ENCODE measurements around the gene AMPD2.
"Not testable (repeated sequence)": the region's sequence is repeated elsewhere in the genome, so short reads cannot be mapped to it uniquely, and the experiment has no call there.

The AMPD2 gene

GRCh38 chr1:109649491-109649914 is 29.9 kb downstream of the AMPD2 start:
- DNase-seq (ENCODE audit: low read depth in 1 of 2, low spot score in 1 of 2) = no peak

- no peak for DNase-seq (ENCODE audit: low read depth in 1 of 2, low spot score in 1 of 2)
Observed at GRCh38 chr1:109650609-109651008, 31.0 kb downstream of the AMPD2 start.

GRCh38 chr1:109652402-109652801 is 32.8 kb downstream of the AMPD2 start:
- no peak for DNase-seq (ENCODE audit: low read depth in 1 of 2, low spot score in 1 of 2)

- DNase-seq (ENCODE audit: low read depth in 1 of 2, low spot score in 1 of 2) = no peak
Observed at GRCh38 chr1:109653306-109653705, 33.7 kb downstream of the AMPD2 start.

DNA sequence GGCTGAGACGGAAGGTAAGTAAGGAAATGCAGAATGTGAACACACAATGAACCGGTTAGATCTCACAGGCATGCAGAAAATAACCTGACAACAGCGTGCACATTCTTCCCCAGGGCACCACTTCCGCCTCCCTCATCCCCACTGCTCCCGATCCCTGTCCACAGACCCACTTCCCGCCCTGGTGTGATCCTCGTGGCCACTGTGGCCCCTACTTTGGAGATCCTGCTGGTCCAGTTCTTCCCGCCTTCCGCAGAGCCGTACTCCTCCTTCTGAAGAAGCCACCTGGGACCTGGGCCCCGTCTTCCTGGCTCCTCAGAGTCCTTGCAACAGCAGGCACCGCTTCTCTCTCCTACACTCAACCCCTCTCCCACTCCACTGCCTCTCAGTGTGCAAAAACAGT is 34.9 kb downstream of the AMPD2 start:
- DNase-seq (ENCODE audit: low read depth in 1 of 2, low spot score in 1 of 2) = no peak

DNA sequence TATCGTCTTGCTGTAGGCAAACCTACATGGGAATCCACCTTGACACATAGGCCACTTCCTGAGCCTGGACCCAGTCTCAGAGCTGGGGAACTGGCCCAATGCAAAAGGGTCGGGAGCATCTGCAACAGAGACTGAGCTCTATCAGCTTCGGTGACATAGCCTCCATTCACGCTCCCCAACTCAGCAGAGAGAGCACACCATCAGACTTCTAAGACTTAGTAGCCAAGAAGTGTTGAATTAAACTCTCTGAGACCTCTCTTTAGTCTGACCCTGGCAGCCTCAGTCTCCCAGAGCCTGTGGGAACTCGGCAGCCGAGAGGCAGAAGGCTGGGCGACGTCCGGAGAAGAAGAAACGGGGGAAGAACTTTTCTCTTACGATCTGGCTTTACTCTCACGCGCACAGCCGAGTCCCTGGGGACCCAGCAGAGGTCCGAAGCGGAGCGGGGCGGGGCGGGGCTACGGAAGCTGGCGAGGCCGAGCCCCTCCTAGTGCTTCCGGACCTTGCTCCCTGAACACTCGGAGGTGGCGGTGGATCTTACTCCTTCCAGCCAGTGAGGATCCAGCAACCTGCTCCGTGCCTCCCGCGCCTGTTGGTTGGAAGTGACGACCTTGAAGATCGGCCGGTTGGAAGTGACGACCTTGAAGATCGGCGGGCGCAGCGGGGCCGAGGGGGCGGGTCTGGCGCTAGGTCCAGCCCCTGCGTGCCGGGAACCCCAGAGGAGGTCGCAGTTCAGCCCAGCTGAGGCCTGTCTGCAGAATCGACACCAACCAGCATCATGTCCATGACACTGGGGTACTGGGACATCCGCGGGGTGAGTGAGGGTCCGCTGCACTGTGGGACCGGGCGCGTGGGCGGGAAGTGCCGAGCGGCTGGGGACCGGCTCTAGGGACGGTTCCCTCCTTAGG is 36.2 kb downstream of the AMPD2 start, which contains the start of gene GSTM4:
Gene GSTM4, plus strand, starts transcription at position 485 of the 905 bp plus-strand sequence. Its CDS starts 291 bp downstream, at position 776.
- peak; percentile 42 to 49 for DNase-seq (ENCODE audit: low read depth in 1 of 2, low spot score in 1 of 2)

DNA sequence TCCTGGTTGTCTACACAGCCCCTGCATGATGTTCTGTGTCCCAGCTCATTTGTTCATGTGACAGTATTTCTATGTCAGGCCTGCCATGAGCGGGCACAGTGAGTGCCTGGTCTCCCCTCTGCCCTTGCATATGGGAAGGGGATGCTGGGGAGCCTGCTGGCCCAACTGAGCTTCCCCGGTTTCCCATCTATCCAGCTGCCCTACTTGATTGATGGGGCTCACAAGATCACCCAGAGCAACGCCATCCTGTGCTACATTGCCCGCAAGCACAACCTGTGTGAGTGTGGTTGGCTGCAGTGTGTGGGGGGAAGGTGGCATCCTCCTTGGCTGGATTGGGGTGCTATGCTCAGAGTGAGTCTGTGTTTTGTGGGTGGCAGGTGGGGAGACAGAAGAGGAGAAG is 37.8 kb downstream of the AMPD2 start:
- DNase-seq (ENCODE audit: low read depth in 1 of 2, low spot score in 1 of 2) = no peak

DNA sequence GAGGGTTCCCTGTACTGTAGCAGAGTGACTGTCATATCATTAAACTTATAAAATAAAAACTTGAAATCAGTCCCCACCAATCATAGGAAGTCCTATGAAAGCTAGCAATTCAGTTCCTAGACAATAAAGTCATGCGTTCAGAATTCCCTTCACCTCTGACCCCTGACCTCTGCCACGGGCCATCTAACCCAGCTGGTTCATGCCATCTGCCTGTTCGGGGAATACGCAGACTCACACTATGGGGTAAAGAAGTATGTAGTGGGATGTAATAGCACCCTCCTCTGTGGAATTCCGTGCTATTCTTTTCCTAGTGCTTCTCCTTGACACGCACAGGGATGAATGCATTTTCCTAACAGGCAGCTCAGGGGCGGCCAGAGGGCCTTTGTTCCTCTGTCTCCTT is 38.3 kb downstream of the AMPD2 start:
- no peak for DNase-seq (ENCODE audit: low read depth in 1 of 2, low spot score in 1 of 2)

DNA sequence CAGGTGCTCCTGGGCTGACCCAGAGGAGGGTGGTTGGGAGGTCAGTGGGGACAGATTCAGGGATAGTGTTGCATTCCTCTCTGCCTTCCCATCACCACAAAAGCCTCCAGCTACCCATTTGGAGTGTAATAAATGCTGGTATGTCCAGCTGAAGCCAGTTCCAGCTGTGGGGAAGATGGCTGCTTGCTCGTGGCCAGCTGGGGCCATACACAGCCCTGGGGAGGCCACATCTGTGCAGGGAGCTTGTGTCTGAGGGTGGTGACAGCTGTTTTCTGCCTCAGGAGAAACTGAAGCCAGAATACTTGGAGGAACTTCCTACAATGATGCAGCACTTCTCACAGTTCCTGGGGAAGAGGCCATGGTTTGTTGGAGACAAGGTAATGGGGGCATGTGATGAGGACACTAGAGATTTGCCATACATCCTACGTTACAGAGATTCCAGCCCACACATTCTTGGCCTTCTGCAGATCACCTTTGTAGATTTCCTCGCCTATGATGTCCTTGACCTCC is 39.0 kb downstream of the AMPD2 start:
- DNase-seq (ENCODE audit: low read depth in 1 of 2, low spot score in 1 of 2) = no peak

GRCh38 chr1:109659145-109659544 is 39.5 kb downstream of the AMPD2 start:
- DNase-seq (ENCODE audit: low read depth in 1 of 2, low spot score in 1 of 2) = no peak

- DNase-seq (ENCODE audit: low read depth in 1 of 2, low spot score in 1 of 2) = no peak
Observed at GRCh38 chr1:109659997-109660690, 40.5 kb downstream of the AMPD2 start.

- DNase-seq (ENCODE audit: low read depth in 1 of 2, low spot score in 1 of 2) = not testable (repeated sequence)
Observed at GRCh38 chr1:109660691-109661026, 41.0 kb downstream of the AMPD2 start.

DNA sequence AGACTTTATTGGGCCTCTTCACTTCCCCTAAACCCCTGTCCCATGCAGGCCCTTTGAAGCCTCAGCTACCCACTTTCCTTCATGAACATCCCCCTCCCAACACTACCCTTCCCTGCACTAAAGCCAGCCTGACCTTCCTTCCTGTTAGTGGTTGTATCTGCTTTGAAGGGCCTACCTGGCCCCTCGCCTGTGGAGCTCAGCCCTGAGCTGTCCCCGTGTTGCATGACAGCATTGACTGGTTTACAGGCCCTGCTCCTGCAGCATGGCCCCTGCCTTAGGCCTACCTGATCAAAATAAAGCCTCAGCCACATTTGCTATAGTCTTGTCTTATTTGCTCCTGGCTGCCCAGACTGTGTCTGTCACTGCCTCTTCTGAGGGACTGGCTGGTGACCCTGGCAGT is 41.8 kb downstream of the AMPD2 start:
- no peak for DNase-seq (ENCODE audit: low read depth in 1 of 2, low spot score in 1 of 2)

GRCh38 chr1:109664671-109665070 is 45.0 kb downstream of the AMPD2 start:
- DNase-seq (ENCODE audit: low read depth in 1 of 2, low spot score in 1 of 2) = no peak

DNA sequence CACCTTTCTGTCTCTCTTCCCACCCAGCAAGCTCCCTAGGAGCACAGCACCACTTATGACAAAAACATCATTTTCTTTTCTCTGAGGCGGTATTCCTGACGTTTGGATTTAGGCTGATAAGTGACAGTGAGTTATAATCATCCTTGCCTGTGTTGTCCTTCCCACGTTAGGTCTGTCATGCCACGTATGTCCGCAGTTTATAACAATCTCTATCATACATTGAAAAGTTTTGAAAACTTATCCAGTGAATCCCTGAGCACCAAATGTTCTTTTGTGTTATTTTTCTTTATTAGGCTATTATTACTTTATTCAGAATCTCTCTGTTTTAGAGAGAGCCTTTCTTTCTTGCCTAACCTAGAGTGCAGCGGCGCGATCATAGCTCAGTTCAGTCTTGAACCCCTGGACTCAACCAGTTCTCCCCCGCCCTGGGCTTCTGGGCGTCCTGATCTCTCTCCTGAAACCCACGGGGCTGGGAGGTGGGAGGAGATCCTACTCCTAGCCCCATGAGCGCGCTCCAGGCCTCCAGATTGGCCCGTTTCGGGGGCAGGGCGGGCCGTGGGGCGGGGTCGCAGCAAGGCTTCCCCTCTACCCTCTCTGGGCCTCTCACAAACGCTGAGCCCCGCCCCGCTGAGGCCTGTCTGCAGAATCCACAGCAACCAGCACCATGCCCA is 48.0 kb downstream of the AMPD2 start, which contains the start of gene GSTM2:
Gene GSTM2, plus strand, starts transcription at position 606 of the 671 bp plus-strand sequence. Its CDS starts 59 bp downstream, at position 665.
- DNase-seq (ENCODE audit: low read depth in 1 of 2, low spot score in 1 of 2) = peak; percentile 53 to 77

DNA sequence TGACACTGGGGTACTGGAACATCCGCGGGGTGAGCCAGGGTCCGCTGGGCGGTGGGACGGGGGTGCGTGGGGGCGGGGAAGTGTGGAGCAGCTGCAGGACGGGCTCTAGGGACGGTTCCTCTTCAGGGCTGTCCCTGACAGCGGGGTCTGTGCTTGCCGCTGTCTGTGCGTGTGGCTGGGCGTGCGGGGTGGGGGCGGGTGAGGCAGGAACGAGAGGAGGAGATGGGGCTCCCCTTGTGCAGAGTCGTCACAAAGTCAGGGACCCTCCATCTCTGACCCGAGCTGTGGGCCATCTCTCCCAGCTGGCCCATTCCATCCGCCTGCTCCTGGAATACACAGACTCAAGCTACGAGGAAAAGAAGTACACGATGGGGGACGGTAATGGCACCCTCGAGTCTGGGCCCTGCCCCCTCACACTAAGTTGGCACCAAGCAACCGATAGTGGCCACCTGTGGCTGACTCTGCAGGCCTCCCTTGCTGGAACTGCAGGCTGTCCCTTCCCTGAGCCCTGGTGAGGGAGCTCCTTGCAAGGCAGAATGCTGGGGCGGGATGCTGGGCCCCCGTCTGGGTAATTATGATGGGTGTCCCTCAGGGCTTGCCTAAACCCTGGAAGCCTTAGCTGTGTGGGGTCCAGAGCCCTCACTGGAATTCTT is 48.6 kb downstream of the AMPD2 start:
- no peak for DNase-seq (ENCODE audit: low read depth in 1 of 2, low spot score in 1 of 2)

DNA sequence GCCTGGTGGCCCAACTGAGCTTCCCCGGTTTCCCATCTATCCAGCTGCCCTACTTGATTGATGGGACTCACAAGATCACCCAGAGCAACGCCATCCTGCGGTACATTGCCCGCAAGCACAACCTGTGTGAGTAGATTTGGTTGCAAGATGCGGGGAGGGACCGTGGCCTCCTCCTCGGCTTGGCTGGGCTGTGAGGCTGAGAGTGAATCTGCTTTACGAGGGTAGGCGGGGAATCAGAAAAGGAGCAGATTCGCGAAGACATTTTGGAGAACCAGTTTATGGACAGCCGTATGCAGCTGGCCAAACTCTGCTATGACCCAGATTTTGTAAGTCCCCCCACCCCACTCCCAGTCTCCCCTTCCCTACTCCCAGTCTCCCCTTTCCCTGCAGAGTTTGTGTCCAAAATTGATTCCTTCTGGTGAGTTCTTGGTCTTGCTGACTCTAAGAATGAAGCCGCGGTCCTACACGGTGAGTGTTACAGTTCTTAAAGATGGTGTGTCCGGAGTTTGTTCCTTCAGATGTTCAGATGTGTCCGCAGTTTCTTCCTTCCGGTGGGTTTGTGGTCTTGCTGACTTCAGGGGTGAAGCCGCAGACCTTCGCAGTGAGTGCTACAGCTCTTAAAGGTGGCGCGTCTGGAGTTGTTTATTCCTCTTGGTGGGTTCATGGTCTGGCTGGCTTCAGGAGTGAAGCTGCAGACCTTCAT is 49.8 kb downstream of the AMPD2 start:
- no peak for DNase-seq (ENCODE audit: low read depth in 1 of 2, low spot score in 1 of 2)

- DNase-seq (ENCODE audit: low read depth in 1 of 2, low spot score in 1 of 2) = not testable (repeated sequence)
Observed at GRCh38 chr1:109669949-109670302, 50.3 kb downstream of the AMPD2 start.

DNA sequence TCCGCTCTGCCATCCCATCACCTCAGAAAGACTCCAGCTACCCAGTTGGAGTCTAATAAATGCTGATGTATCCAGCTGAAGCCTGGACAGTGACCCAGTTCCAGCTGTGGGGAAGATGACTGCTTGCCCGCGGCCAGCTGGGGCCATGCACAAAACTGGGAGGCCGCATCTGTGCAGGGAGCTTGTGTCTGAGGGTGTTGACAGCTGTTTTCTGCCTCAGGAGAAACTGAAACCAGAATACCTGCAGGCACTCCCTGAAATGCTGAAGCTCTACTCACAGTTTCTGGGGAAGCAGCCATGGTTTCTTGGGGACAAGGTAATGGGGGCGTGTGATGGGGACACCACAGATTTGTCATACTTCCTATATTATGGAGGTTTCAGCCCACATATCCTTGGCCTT is 51.4 kb downstream of the AMPD2 start:
- no peak for DNase-seq (ENCODE audit: low read depth in 1 of 2, low spot score in 1 of 2)

GRCh38 chr1:109673861-109674260 is 54.2 kb downstream of the AMPD2 start:
- not testable (repeated sequence) for DNase-seq (ENCODE audit: low read depth in 1 of 2, low spot score in 1 of 2)

All from activated CD4-positive, alpha-beta T cell treated with anti-CD3 and anti-CD28 coated beads, Interleukin-2, amount 50 U/mL, for 24 hours (primary cell).